Esophagus muscularis mucosa (tissue), 4 donors: Measurements from ENCODE around the gene FGD5. TPM values are rescaled to one million over a fixed set of nuclear protein-coding genes. Genes with fewer than 3 reads are reported as not detected.

ENCODE experiments used
- DNase-seq: peaks from one replicate; pipeline ENCODE4 v3.0.0-alpha.2; 2017; ENCODE audit errors: extremely low spot score
- H3K27ac ChIP-seq, 4 donors: fragments of 200-600 bp; sonication (generic); replicated peaks in 1 of 4; 1 replicate in 3 of 4; 2 replicates in 1 of 4; pipeline ENCODE4 v1.5.1; 2016 to 2019; ENCODE audit warnings: mild to moderate bottlenecking in 1 of 4
- H3K27me3 ChIP-seq, 4 donors: fragments of 200-600 bp; sonication (generic); one replicate each; pipeline versions ENCODE4 v1.5.1 to v1.6.0; 2016 to 2019
- H3K36me3 ChIP-seq, 4 donors: fragments of 200-600 bp; sonication (generic); one replicate each; pipeline ENCODE4 v1.5.1; 2016 to 2019
- H3K4me1 ChIP-seq, 4 donors: fragments of 200-600 bp; sonication (generic); one replicate each; pipeline ENCODE4 v1.5.1; 2016 to 2019
- H3K4me3 ChIP-seq, 4 donors: fragments of 200-600 bp; sonication (generic); 1 replicate in 2 of 4; 2 replicates in 2 of 4; pipeline ENCODE4 v1.5.1; 2016 to 2019; ENCODE audit warnings: mild to moderate bottlenecking in 4 of 4, moderate library complexity in 1 of 4
- H3K9me3 ChIP-seq, 4 donors: fragments of 200-600 bp; sonication (generic); 1 replicate in 3 of 4; 2 replicates in 1 of 4; pipeline ENCODE4 v1.5.1; 2016 to 2019
- EP300 ChIP-seq: sonication (generic); formaldehyde crosslinking; IDR thresholded peaks from one replicate; pipeline ENCODE4 v1.6.1; 2017; ENCODE audit warnings: antibody characterized with exemption
- POLR2A ChIP-seq: fragments of 450-650 bp; IDR thresholded peaks from one replicate; pipeline ENCODE4 v1.6.1; 2017; ENCODE audit warnings: antibody characterized with exemption, moderate library complexity, mild to moderate bottlenecking, low read depth
- POLR2AphosphoS5 ChIP-seq, 2 donors: sonication (generic); formaldehyde crosslinking; IDR thresholded peaks; one replicate each; pipeline ENCODE4 v1.6.1; 2017; ENCODE audit warnings: antibody characterized with exemption in 2 of 2
- WGBS: methylation state at CpG from one replicate; pipeline ENCODE4 v1.1.5; 2018; 5-methylcytosine and 5-hydroxymethylcytosine counted together
- intact Hi-C: fragments of 100-400 bp; cut with DNase I; formaldehyde crosslinking; loops from one replicate; pipeline ENCODE4 v1.15.1; 2023
- total RNA-seq, 4 donors: library from RNA; depleted of rRNA; stranded (reverse); fragments of >200 nt; gene quantifications; one replicate each; pipeline versions ENCODE4 v1.1.0 to v1.2.1, GENCODE V29; 2016
- TF ChIP-seq, protein P1 (sequence below), 3 experiments: fragments of 200-600 bp in 2 of 3; fragments of 450-650 bp in 1 of 3; sonication (generic) in 2 of 3; IDR thresholded peaks; one replicate each; pipeline ENCODE4 v1.5.1; 2017 to 2019; ENCODE audit warnings: antibody characterized with exemption in 3 of 3, mild to moderate bottlenecking in 2 of 3, moderate library complexity in 1 of 3

FGD5 gene
- total RNA-seq, 4 donors from 2014 or later, result 15.4 to 21.1 (median 16.1) TPM

DNA sequence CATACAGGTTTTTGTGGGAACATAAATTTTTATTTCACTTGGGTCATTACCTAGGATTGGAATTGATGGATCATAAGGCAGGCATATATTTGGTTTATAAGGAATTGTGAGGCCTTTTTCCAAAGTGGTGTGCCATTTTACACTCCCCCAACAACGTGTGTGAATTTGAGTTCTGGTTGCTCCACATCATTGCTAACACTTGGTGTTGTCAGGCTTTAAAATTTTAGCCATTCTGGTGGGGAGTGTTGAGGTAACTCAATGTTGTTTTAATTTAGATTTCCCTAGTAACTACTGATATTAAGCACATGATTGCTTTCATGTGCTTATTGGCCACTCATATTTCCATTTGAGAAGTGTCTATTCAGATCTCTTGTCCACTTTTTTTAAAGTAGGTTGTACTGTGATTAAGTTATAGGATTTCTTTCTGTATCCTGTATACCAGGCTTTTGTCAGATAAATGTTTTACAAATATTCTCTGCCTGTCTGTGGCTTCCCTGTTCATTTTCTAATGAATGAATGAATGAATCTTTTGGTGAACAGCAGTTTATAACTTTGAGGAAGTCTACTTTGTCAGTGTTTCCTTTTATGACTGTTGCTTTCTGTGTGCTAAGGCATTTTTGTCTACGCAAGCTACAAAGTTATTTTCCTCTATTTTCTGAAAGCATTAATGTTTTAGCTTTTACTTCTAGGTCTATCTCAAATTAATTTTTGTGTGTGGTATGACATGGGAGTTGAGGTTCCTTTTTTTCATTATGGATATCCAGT, 110.7 kb downstream of the FGD5 start:
- DNase-seq, result no peak
- H3K4me3 ChIP-seq, result no peak overlapping the region
- H3K9me3 ChIP-seq, result no peaks in the 10 kb centered on the region
- no peaks in the 10 kb centered on the region for H3K27me3 ChIP-seq
- 73% methylated on average over 2 of the region's 2 CpGs for WGBS
- TF ChIP-seq EP300 (no peak), POLR2AphosphoS5 (IDR thresholded peaks at IDR 0.05) (no peak), POLR2A (no peak)
- TF ChIP-seq, protein P1, sequence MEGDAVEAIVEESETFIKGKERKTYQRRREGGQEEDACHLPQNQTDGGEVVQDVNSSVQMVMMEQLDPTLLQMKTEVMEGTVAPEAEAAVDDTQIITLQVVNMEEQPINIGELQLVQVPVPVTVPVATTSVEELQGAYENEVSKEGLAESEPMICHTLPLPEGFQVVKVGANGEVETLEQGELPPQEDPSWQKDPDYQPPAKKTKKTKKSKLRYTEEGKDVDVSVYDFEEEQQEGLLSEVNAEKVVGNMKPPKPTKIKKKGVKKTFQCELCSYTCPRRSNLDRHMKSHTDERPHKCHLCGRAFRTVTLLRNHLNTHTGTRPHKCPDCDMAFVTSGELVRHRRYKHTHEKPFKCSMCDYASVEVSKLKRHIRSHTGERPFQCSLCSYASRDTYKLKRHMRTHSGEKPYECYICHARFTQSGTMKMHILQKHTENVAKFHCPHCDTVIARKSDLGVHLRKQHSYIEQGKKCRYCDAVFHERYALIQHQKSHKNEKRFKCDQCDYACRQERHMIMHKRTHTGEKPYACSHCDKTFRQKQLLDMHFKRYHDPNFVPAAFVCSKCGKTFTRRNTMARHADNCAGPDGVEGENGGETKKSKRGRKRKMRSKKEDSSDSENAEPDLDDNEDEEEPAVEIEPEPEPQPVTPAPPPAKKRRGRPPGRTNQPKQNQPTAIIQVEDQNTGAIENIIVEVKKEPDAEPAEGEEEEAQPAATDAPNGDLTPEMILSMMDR (IDR thresholded peaks at IDR 0.05), result no peak
- peaks cover 0 to 5% (median 0%) of the 10 kb centered on the region in 4 donors for H3K4me1 ChIP-seq
- peaks cover 0 to 72% (median 21%) of the 10 kb centered on the region in 4 donors for H3K36me3 ChIP-seq
- intact Hi-C loops, result loop anchor here (10.0 kb wide), 1 partner anchor 175 kb away; no protein-coding TSS in a partner anchor
- no peak overlapping the region for H3K27ac ChIP-seq

DNA sequence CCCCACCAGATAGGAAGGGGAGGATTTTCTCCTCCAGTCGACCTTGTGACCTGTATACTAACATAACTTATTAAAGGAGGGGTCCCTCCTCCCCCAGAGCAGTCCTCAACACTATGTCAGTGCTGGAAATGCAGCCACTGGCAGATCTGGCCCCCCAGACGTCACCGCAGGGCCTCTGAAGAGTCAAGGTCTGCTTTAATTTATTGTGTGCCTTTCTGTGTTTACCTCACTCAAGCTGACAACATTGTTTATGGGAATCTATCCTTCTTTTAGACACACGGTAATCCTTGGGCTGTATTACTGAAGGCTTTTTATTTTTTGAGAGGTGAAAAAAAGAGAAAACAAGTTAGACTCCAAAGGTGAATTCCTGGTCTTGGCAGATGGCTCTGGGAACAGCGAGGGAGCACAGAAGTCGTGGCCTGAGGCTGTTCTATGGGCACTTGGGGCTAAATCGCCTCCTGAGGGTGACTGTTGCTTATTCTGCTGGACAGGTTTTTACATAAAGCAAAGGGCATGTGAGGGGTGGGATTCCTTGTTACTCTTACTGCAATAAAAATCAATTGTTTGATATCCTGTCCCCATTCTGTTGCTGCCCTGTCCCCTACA, 115.2 kb downstream of the FGD5 start:
- Histone ChIP-seq H3K27ac (no peak overlapping the region), H3K36me3 (peaks cover 0 to 49% (median 19%) of the 10 kb centered on the region in 4 donors), H3K27me3 (no peaks in the 10 kb centered on the region), H3K4me1 (no peaks in the 10 kb centered on the region), H3K9me3 (no peaks in the 10 kb centered on the region), H3K4me3 (no peak overlapping the region)
- DNase-seq, result no peak
- intact Hi-C loops, result no loop called here
- TF ChIP-seq POLR2A (no peak), EP300 (no peak), POLR2AphosphoS5 (IDR thresholded peaks at IDR 0.05) (no peak)
- TF ChIP-seq, protein P1 (IDR thresholded peaks at IDR 0.05), result no peak
- 78% methylated on average over 7 of the region's 7 CpGs for WGBS

DNA sequence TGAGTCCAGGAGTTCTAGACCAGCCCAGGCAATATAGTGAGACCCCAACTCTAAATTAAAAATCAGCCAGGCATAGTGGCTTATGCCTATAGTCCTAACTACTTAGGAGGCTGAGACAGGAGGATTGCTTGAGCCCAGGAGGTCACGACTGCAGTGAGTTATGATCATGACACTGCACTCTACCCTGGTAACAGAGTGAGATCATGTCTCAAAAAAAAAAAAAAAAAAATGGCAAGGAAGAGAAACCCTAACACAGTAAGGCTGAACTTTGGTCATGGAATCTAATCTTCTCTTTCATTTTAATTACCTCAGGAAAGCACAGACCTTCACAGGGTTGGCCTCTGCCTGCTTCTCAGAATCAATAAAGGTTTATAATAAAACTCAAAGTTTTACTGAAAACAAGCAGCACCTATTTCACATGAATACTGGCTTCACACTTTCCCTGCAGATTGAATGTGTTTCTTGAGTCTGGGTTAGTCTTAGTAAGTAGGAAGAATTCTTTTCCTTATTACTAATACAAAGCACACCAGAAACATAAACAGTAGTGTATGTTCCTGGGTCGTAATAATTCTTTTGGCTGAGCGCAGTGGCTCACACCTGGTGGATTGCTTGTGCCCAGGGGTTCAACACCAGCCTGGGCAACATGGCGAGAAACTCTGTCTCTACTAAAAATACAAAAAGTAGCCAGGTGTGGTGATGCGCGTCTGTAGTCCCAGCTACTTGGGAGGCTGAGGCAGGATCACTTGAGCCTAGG, 117.0 kb downstream of the FGD5 start:
- intact Hi-C loops, result no loop called here
- H3K27me3 ChIP-seq, result no peaks in the 10 kb centered on the region
- no peak for TF ChIP-seq EP300
- TF ChIP-seq, protein P1 (IDR thresholded peaks at IDR 0.05), result no peak
- no peak for TF ChIP-seq POLR2AphosphoS5 (IDR thresholded peaks at IDR 0.05)
- no peak for TF ChIP-seq POLR2A
- WGBS, result 78% methylated on average over 4 of the region's 6 CpGs
- no peak overlapping the region for H3K4me3 ChIP-seq
- H3K4me1 ChIP-seq, result peaks cover 0 to 6% (median 0%) of the 10 kb centered on the region in 4 donors
- no peaks in the 10 kb centered on the region for H3K9me3 ChIP-seq
- peaks cover 0 to 36% (median 19%) of the 10 kb centered on the region in 4 donors for H3K36me3 ChIP-seq
- no peak overlapping the region for H3K27ac ChIP-seq
- DNase-seq, result no peak

DNA sequence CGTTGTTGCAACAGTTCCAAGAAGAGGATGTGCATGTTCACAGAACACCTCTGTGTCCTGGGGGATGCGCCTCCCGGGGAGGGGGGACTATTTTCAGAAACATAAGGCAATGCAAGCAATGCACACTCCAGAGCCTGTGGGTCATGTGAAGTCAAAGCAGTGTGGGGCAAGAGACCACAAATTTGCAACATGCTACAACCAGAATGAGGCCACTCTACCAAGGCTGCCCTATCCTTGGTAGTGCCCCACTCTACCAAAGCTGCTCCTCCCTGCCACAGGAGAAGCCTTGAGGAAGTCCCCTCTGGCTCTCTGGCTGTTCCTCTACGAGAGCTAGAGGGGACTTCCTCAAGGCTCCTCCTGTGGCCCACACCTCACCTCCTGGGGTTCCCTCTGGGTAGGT, 120.2 kb downstream of the FGD5 start:
- H3K36me3 ChIP-seq, result peaks cover 0 to 29% (median 10%) of the 10 kb centered on the region in 4 donors
- intact Hi-C loops, result no loop called here
- no peaks in the 10 kb centered on the region for H3K9me3 ChIP-seq
- no peak for TF ChIP-seq POLR2AphosphoS5 (IDR thresholded peaks at IDR 0.05)
- TF ChIP-seq POLR2A, result no peak
- no peak for TF ChIP-seq EP300
- TF ChIP-seq, protein P1 (IDR thresholded peaks at IDR 0.05), result no peak
- H3K4me1 ChIP-seq, result peaks cover 2 to 27% (median 16%) of the 10 kb centered on the region in 4 donors
- H3K27ac ChIP-seq, result no peak overlapping the region
- WGBS, result 81% methylated on average over 3 of the region's 4 CpGs
- H3K4me3 ChIP-seq, result no peak overlapping the region
- no peak for DNase-seq
- no peaks in the 10 kb centered on the region for H3K27me3 ChIP-seq
